HG03196 (cell line): ENCODE data around the gene TCERG1L.

Experiments used
- ATAC-seq: cut with Tn5 transposase; IDR thresholded peaks from one replicate; pipeline ENCODE4 v1.9.1; 2021; ENCODE audit not compliant: unreplicated experiment

TCERG1L gene

DNA sequence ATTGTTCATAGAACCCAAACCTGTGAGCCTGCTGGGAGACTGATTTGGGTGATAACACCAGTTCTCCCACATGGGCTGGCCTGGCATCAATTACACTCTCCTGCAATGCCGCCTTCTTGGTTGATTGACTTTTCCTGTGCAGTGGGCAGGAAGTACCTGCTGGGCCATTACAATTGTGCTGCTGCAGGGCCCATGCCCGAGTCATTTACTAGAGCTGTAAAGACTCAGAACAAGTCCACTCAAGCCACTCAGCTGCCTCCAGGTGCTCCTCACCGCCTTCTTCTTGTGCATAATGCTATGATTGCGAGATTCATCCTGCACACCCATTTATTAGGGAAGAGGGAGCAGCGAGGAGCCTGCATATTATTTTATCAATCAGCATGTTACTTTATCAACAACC is 264.0 kb downstream of the TCERG1L start:
- no peak for ATAC-seq

- ATAC-seq: no peak
Measured at GRCh38 chr10:131046194-131046593, 265.3 kb downstream of the TCERG1L start.

GRCh38 chr10:131044379-131045111 is 267.0 kb downstream of the TCERG1L start:
- no peak for ATAC-seq

GRCh38 chr10:131043039-131043691 is 268.4 kb downstream of the TCERG1L start:
- ATAC-seq: no peak
